ENCODE data around the gene GPR137B. TPM values are rescaled to one million over a fixed set of nuclear protein-coding genes. Genes with fewer than 3 reads are reported as not detected.

GPR137B gene
- total RNA-seq, 1 experiment from 2014 or later = 11.4 TPM

DNA sequence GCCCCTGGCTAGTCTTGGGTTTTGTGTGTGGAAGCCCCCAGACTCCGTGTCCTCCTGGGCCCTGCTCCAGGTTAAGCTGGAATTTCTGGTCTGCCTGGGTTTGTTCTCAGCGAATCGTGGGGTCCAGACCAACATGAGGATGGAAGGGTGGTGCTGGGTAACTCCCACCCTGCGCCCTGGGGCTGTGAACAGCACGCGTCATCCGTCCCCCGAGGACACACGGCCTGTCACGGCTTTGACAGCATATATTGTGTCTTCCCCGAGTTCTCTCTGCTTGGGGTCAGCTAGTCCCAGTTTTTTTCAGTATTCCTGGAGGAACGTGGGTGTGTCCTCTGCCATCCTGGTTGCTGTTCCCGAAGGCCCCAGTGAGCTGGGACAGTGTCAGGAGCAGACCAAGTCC is 11.8 kb downstream of the GPR137B start:
- Histone ChIP-seq H3K79me2 (ENCODE audit: insufficient read depth, low read length) (no peaks in the 10 kb centered on the region), H4K20me1 (ENCODE audit: insufficient read depth) (no peaks in the 10 kb centered on the region), H3K9me2 (ENCODE audit: insufficient read depth) (no peaks in the 10 kb centered on the region), H3K4me3 (replicated peaks in 1 of 2; ENCODE audit: low read depth in 1 of 2, low read length in 2 of 2) (no peak overlapping the region), H3K36me3 (ENCODE audit: control insufficient read depth in 1 of 2, insufficient read depth in 2 of 2, low read length in 2 of 2) (no peaks in the 10 kb centered on the region), H2AFZ (ENCODE audit: low read depth, low read length, poor library complexity, severe bottlenecking) (no peak overlapping the region), H3K9ac (ENCODE audit: low read length) (no peak overlapping the region), H3K9me3 (ENCODE audit: control insufficient read depth in 1 of 2, insufficient read depth in 1 of 2, low read depth in 1 of 2, low read length in 2 of 2) (no peaks in the 10 kb centered on the region), H3K4me1 (ENCODE audit: control insufficient read depth in 1 of 2, insufficient read depth in 2 of 2, low read length in 2 of 2) (no peaks in the 10 kb centered on the region), H3K4me2 (ENCODE audit: low read length) (no peak overlapping the region), H3K27ac (ENCODE audit: low read depth, low read length) (no peak overlapping the region), H3K27me3 (ENCODE audit: insufficient read depth, low read length) (no peaks in the 10 kb centered on the region)
- ATAC-seq (no peak), DNase-seq (ENCODE audit: low read depth, low spot score) (no peak)
- no peak for TF ChIP-seq POLR2AphosphoS5 (IDR thresholded peaks at IDR 0.05; ENCODE audit: low read depth, low read length)
- TF ChIP-seq SIN3A (IDR thresholded peaks at IDR 0.05; ENCODE audit: low read depth) = no peak
- ChIA-PET RAD21 (ENCODE audit: low non-redundant PET in 1 of 2, low total read pairs in 2 of 2, uncharacterized antibody in 2 of 2, unreplicated experiment in 2 of 2) (no interaction called here), POLR2A (no interaction called here), CTCF (no interaction called here)
- no TSS peak for BruUV-seq (replicated peaks)
- intact Hi-C loops (cut with micrococcal nuclease) = no loop called here

DNA sequence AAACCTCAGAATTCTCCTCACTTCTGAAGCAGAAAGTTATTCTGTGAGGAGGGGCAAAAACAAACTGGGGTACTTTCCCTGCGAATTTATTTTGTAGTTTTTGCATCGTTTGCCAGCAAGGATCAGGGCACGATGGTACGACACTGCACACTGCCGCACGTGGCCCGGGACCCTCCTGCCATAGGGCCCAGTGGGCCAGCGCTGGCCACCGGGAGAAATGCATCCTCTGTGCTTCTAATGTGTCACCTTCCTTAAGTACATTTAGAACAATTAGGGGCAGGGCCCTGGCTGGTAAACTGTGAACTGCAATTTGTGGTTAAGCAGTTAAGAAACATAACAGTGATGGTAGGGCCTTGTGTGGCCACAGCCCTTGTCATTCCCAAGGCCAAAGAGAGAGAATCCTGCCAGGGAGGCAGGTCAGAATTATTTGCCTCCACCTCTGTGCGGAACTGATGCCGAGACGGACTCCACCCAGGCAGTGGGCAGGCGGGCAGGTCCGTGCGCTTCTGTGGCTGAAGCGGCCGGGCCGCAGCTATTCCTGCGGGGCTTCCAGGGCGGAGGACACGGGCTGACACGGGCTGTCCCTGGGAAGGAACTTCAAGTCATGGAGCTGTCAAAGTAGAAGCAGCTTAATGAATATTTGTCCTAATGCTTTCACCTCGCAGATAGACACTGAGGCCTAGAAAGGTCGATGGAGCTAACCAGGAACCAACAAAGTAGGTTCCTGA is 12.5 kb downstream of the GPR137B start:
- POLR2A ChIA-PET = no interaction called here
- RAD21 ChIA-PET (ENCODE audit: low non-redundant PET in 1 of 2, low total read pairs in 2 of 2, uncharacterized antibody in 2 of 2, unreplicated experiment in 2 of 2) = no interaction called here
- Histone ChIP-seq H3K4me1 (ENCODE audit: control insufficient read depth in 1 of 2, insufficient read depth in 2 of 2, low read length in 2 of 2) (no peaks in the 10 kb centered on the region), H3K4me2 (ENCODE audit: low read length) (no peak overlapping the region), H3K9me2 (ENCODE audit: insufficient read depth) (no peaks in the 10 kb centered on the region), H3K36me3 (ENCODE audit: control insufficient read depth in 1 of 2, insufficient read depth in 2 of 2, low read length in 2 of 2) (no peaks in the 10 kb centered on the region), H3K27me3 (ENCODE audit: insufficient read depth, low read length) (no peaks in the 10 kb centered on the region), H3K9me3 (ENCODE audit: control insufficient read depth in 1 of 2, insufficient read depth in 1 of 2, low read depth in 1 of 2, low read length in 2 of 2) (no peaks in the 10 kb centered on the region), H3K4me3 (replicated peaks in 1 of 2; ENCODE audit: low read depth in 1 of 2, low read length in 2 of 2) (no peak overlapping the region), H2AFZ (ENCODE audit: low read depth, low read length, poor library complexity, severe bottlenecking) (no peak overlapping the region), H4K20me1 (ENCODE audit: insufficient read depth) (no peaks in the 10 kb centered on the region), H3K79me2 (ENCODE audit: insufficient read depth, low read length) (no peaks in the 10 kb centered on the region), H3K9ac (ENCODE audit: low read length) (no peak overlapping the region), H3K27ac (ENCODE audit: low read depth, low read length) (no peak overlapping the region)
- no peak for ATAC-seq
- no peak for DNase-seq (ENCODE audit: low read depth, low spot score)
- intact Hi-C loops (cut with micrococcal nuclease) = no loop called here
- BruUV-seq (replicated peaks) = no TSS peak
- CTCF ChIA-PET = no interaction called here
- TF ChIP-seq TCF7L2 (IDR thresholded peaks at IDR 0.05; ENCODE audit: borderline replicate concordance, extremely low read depth, insufficient read depth, insufficient read length) = no peak
- TF ChIP-seq RAD21 (IDR thresholded peaks at IDR 0.05; ENCODE audit: low read depth) = no peak
- no peak for TF ChIP-seq EGR1 (IDR thresholded peaks at IDR 0.05; ENCODE audit: low read depth)
- no peak for TF ChIP-seq EZH2phosphoT487 (IDR thresholded peaks at IDR 0.05; ENCODE audit: borderline replicate concordance)
- TF ChIP-seq, protein P1, sequence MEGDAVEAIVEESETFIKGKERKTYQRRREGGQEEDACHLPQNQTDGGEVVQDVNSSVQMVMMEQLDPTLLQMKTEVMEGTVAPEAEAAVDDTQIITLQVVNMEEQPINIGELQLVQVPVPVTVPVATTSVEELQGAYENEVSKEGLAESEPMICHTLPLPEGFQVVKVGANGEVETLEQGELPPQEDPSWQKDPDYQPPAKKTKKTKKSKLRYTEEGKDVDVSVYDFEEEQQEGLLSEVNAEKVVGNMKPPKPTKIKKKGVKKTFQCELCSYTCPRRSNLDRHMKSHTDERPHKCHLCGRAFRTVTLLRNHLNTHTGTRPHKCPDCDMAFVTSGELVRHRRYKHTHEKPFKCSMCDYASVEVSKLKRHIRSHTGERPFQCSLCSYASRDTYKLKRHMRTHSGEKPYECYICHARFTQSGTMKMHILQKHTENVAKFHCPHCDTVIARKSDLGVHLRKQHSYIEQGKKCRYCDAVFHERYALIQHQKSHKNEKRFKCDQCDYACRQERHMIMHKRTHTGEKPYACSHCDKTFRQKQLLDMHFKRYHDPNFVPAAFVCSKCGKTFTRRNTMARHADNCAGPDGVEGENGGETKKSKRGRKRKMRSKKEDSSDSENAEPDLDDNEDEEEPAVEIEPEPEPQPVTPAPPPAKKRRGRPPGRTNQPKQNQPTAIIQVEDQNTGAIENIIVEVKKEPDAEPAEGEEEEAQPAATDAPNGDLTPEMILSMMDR (IDR thresholded peaks at IDR 0.05 in 2 of 3, conservative IDR thresholded peaks at IDR 0.05 in 1 of 3; ENCODE audit: borderline replicate concordance in 1 of 3, insufficient read depth in 1 of 3, low read depth in 2 of 3, low read length in 2 of 3) = no peak
- TF ChIP-seq, protein P2, sequence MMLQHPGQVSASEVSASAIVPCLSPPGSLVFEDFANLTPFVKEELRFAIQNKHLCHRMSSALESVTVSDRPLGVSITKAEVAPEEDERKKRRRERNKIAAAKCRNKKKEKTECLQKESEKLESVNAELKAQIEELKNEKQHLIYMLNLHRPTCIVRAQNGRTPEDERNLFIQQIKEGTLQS (IDR thresholded peaks at IDR 0.05) = no peak
- TF ChIP-seq, protein P3, sequence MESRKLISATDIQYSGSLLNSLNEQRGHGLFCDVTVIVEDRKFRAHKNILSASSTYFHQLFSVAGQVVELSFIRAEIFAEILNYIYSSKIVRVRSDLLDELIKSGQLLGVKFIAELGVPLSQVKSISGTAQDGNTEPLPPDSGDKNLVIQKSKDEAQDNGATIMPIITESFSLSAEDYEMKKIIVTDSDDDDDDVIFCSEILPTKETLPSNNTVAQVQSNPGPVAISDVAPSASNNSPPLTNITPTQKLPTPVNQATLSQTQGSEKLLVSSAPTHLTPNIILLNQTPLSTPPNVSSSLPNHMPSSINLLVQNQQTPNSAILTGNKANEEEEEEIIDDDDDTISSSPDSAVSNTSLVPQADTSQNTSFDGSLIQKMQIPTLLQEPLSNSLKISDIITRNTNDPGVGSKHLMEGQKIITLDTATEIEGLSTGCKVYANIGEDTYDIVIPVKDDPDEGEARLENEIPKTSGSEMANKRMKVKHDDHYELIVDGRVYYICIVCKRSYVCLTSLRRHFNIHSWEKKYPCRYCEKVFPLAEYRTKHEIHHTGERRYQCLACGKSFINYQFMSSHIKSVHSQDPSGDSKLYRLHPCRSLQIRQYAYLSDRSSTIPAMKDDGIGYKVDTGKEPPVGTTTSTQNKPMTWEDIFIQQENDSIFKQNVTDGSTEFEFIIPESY (IDR thresholded peaks at IDR 0.05; ENCODE audit: extremely low read depth, insufficient replicate concordance, low read length) = no peak
- TF ChIP-seq, protein P4, sequence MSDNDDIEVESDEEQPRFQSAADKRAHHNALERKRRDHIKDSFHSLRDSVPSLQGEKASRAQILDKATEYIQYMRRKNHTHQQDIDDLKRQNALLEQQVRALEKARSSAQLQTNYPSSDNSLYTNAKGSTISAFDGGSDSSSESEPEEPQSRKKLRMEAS (IDR thresholded peaks at IDR 0.05) = no peak
- no peak for TF ChIP-seq SRF (IDR thresholded peaks at IDR 0.05; ENCODE audit: low read depth)
- no peak for TF ChIP-seq FOSL1 (IDR thresholded peaks at IDR 0.05; ENCODE audit: low read depth)
- no peak for TF ChIP-seq CEBPB (IDR thresholded peaks at IDR 0.05; ENCODE audit: low read depth)
- no peak for TF ChIP-seq ZFX (IDR thresholded peaks at IDR 0.05)
- no peak for TF ChIP-seq EZH2 (IDR thresholded peaks at IDR 0.05)
- TF ChIP-seq SIN3A (IDR thresholded peaks at IDR 0.05; ENCODE audit: low read depth) = no peak
- no peak for TF ChIP-seq ELF1 (IDR thresholded peaks at IDR 0.05; ENCODE audit: borderline replicate concordance, low read depth)

All from HCT116 (cell line).